Stimulated activated CD4-positive, alpha-beta T cell treated with anti-CD3 and anti-CD28 coated beads, TNF-alpha, amount 100 ng/mL, for 4 hours (primary cell): Measurements from ENCODE around the gene RASD2.
A peak's percentile ranks its signal among the peaks of the same experiment; 100 is the strongest.
"Not testable (repeated sequence)": the region's sequence is repeated elsewhere in the genome, so short reads cannot be mapped to it uniquely, and the experiment has no call there.

ENCODE experiments used
- DNase-seq, 3 experiments: peaks; one replicate each; pipeline ENCODE4 v3.0.0-alpha.2; 2020; ENCODE audit warnings: low read depth in 3 of 3

The RASD2 gene

DNA sequence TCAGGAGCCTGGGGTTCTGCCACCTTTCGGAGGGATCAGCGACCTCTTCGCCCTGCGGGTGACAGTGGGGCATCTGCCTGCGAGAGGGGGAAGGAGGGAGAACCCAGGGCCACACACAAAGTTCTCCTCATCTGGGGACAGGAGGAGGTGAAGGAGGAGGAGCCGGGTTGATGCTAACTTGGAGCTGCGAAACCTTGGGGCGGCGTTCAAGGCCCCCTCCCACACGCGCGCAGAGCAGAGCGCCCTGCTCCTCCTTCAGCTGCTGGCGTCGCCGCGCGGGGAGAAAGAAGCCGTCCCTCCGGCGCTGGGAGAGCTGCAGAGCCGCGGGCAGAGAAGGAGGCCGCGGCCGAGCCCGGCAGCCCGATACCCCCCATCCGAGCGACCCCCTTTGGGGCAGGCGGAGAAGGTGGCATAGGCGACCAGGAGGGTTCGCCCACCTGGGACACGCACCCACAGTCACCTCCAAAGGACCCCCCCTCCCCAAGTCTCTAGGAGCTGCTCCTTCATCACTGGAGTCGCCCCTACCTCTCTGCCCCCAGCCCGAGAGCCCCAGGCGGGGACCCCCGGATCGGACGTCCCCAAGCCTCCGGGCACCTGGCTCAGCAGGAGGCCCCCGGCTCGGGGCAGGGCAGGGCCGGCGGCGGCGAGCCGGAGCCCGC is at the start of gene RASD2:
Gene RASD2, plus strand, starts transcription at position 237 of the 659 bp plus-strand sequence. CDS start 5,979 bp downstream, outside the sequence.
- peak in 2 of 3 experiments; percentile 24 to 25 for DNase-seq

- not testable (repeated sequence) for DNase-seq
These were observed 49.3 kb upstream of the RASD2 start for GRCh38 chr22:35491061-35491907.

DNA sequence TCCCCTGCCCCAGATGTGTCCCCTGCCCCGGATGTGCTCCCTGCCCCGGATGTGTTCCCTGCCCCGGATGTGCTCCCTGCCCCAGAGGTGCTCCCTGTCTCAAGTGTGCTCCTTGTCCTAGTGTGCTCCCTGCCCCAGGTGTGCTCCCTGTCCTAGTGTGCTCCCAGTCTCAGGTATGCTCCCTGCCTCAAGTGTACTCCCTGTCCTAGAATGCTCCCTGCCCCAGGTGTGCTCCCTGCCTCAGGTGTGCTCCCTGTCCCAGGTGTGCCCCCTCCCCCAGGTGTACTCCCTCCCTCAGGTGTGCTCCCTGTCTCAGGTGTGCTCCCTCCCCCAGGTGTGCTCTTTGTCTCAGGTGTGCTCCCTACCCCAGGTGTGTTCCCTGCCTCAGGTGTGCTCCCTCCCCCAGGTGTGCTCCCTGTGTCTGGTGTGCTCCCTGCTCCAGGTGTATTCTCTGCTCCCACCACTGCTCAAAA is 48.7 kb upstream of the RASD2 start:
- DNase-seq, result no peak

GRCh38 chr22:35493074-35493473 is 47.6 kb upstream of the RASD2 start:
- DNase-seq, result no peak

- DNase-seq, result not testable (repeated sequence)
These were observed 44.9 kb upstream of the RASD2 start for GRCh38 chr22:35495711-35496110.

- DNase-seq, result no peak
These were observed 43.8 kb upstream of the RASD2 start for GRCh38 chr22:35496768-35497312.

- no peak for DNase-seq
These were observed 42.4 kb upstream of the RASD2 start for GRCh38 chr22:35498026-35498800.

GRCh38 chr22:35502836-35503235 is 37.8 kb upstream of the RASD2 start:
- no peak for DNase-seq

DNA sequence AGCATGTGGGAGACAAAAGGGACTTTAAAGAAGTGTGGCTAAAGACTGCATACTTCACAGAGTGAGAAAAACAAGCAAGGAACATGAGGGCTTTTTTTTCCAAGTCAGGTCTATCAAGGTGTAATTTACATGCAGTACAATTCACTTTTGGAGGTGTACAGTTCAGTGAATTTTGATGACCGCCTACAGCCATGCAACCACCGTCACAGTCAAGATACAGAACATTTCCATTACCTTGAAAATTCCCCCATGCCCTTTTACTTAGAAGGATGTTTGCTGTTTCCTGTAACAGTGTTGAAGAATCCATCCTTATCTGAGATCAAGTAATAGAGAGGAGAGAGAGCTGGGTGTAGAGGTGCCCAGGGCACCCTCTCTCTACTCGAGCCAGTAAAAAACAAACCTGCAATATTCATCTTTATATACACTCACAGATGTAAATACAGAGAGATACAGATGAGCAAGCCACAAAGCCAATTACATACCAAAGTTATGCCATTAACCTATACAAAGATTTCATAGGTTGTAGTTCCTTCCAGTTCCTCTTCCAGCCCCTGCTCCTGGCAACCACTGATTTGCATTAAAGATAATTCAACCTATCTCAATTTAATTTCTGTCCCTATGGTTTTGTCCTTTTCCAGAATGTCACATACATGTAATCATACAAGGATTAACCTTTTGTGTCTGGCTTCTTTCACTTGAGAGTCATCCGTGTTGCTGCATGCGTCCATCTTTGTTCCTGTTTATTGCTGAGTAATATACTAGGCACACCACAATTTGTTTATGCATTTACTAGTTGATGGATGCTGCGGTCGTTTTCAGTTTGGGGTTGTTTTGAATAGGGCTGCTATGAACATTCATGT is 35.0 kb upstream of the RASD2 start:
- no peak for DNase-seq

DNA sequence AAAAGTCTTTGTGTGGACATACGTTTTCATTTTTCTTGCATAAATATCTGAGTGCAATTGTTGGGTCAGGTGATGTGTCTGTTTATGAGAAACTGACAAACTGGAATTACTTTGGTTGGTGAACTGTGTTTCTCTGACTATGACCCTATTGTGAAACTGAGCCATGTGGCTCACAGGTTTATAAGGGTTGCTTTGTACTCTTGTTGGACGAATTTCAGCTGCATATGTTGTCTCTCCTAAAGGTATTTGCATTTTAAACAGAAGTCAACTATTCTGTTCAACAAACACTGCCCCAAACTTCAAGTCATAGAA is 34.4 kb upstream of the RASD2 start:
- no peak for DNase-seq

- not testable (repeated sequence) for DNase-seq
These were observed 32.8 kb upstream of the RASD2 start for GRCh38 chr22:35507851-35508250.

DNA sequence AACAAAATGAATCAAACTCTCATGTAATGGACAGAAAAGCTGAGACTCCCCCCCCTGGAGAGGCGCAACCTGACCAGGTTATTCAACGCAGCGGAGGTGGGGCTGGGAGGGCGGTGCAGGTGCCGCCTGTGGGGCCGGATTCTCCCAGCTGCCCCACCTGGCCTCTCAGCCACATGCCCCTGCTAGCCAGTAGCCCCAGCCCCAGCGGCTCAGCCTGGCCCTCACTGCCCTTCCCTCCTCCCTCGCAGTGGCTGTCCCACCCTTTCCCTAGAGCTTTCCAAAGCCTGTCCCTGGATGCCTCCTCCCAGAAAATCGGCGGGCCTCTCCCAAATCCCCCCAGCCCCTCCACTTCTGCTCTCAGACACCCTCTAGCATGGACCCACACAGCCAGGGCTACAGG is 31.2 kb upstream of the RASD2 start:
- DNase-seq, result no peak

- no peak for DNase-seq
These were observed 30.7 kb upstream of the RASD2 start for GRCh38 chr22:35509960-35510359.

DNA sequence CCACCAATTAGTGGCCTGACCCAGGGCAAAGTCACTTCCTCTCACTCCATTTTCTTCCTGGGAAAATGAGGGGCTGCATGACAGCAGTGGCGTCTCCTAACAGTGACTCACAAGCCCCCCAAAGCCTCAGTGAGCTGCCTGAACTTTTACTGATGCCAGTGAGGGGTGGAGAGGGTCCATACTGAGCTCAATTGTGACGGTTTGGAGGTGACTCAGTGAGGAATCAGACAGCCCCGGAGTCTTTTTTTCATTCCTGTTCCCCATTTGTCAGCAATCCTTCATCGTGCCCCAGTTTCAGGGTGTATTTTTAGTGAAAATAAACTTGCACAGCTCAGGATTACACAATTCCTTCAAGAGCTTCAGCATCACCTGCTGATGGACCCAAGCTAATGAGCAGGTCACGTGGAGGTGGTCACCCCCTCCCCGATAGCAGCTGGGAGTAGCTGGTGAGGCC is 30.1 kb upstream of the RASD2 start:
- no peak for DNase-seq

DNA sequence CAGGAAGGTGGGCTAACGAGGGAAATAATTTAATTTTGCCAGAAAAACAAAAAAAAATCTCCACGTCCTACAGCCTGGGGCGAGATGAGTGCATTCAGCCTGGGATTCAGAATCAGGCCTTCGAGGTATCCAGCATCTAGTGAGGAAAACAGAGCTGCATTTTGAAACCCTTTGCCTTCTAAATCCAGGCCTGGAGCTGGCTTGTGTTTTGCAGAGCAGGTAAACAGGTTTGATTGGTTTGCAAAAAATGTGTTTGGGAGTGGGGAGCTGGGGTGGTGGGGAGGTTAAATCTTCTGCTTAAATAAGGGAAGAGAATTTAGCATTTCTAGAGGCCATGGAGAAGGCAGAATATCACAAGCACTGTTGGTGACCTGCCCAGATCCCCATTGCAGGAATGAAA is 29.7 kb upstream of the RASD2 start:
- no peak for DNase-seq

- no peak for DNase-seq
These were observed 26.3 kb upstream of the RASD2 start for GRCh38 chr22:35514366-35514765.

DNA sequence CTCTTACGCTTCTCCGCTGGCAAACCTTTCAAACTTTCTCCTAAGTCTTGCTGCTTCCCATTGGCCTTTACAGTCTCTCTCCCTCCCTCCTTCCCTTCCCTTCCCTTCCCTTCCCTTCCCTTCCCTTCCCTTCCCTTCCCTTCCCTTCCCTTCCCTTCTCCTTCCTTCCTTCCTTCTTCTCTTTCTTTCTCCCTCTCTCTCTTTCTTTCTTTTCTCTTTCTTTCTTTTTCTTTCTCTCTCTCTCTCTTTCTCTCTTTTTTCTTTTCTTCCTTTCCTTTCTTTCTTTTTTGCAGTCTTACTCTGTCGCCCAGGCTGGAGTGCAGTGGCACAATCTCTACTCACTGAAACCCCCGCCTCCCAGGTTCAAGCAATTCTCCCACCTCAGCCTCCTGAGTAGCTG is 24.7 kb upstream of the RASD2 start:
- not testable (repeated sequence) for DNase-seq

- DNase-seq, result no peak
These were observed 23.9 kb upstream of the RASD2 start for GRCh38 chr22:35516723-35517122.

DNA sequence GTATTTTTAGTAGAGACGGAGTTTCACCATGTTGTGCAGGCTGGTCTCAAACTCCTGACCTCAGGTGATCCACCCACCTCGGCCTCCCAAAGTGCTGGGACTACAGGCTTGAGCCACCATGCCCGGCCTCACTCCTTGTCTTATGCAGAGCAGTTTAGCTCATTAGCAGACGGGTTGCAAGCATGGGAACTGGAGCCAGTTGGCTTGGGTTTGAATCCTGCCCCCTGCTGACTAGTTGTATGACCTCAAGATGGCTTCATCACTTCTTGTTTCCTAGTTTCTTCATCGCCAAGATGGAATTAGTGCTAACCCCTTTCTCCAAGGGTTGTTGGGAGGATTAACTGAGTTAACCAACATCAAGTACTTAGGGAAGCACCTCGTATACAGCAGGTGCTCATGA is 23.4 kb upstream of the RASD2 start:
- no peak for DNase-seq

DNA sequence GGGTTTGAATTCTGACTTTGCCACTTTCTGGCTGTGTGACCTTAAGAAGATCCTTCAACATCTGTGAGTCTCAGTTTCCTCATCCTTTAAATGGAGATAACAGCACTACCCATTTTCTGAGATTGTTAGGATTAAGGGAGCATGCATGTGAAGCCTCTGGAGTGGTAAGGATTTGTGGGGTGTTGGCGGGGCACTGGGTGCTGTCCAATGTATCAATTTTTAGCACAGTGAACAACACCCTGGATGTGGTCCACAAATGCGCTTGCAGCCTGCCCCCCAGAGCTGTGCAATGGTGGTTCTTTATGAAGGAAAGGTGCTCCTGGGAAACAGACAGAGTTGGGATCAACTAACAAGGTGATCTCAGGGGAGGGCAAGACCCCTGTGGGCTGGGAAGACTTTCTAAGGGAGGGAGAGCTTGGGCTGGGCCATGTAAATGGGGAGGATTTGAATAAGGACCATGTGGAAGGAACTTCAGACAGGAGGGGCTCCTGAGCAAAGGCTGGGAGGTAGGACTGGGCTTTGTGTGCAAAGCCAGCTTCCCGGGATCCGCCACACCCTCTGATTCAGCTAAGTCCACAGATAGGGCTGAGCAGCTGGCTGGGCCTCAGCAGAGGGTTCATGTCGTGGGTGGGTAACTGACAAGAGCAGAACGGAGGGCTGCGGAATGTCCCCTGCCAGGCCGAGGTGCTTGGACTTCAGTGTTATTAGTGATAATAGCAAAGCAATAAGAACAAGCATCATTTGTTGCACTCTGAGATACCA is 22.7 kb upstream of the RASD2 start:
- DNase-seq, result no peak
